Caco-2 (cell line): ENCODE measurements around the gene PLSCR5. TPM values are rescaled to one million over a fixed set of nuclear protein-coding genes. Genes with fewer than 3 reads are reported as not detected.

ENCODE experiments used
- BruUV-seq: library from RNA; stranded (reverse); fragments of 400-500 nt; replicated peaks from 2 replicates; lab custom pipeline; 2021; lab: Mats Ljungman, UMichigan
- CTCF ChIA-PET: fragments of 300-600 bp; sonication (Branson Sonifier 250); formaldehyde crosslinking; loops from one replicate; lab custom pipeline; 2022; ENCODE audit warnings: antibody characterized with exemption; lab: Charles Lee
- POLR2A ChIA-PET: fragments of 300-600 bp; sonication (Branson Sonifier 250); formaldehyde crosslinking; loops from one replicate; lab custom pipeline; 2022; ENCODE audit warnings: antibody characterized with exemption; lab: Charles Lee
- DNase-seq, 2 experiments: peaks; one replicate each; pipeline versions ENCODE4 v3.0.0 to v3.0.0-alpha.2; 2020 to 2022
- H3K27me3 ChIP-seq: replicated peaks from 2 replicates; pipeline ENCODE4 v1.6.0; 2011; ENCODE audit warnings: low read length; ENCODE audit not compliant: control insufficient read depth, insufficient read depth
- H3K36me3 ChIP-seq: 2 replicates; pipeline ENCODE4 v1.5.1; 2011; ENCODE audit warnings: low read length; ENCODE audit not compliant: control insufficient read depth, insufficient read depth
- H3K4me1 ChIP-seq: fragments of 250-450 bp; sonication (Bioruptor Pico); 2 replicates; pipeline ENCODE4 v1.5.1; 2020; ENCODE audit warnings: mild to moderate bottlenecking
- H3K4me3 ChIP-seq: 2 replicates; pipeline ENCODE4 v1.5.1; 2011; ENCODE audit warnings: low read depth, mild to moderate bottlenecking, control low read depth, low read length
- H3K9me3 ChIP-seq: fragments of 250-450 bp; sonication (Bioruptor Pico); 2 replicates; pipeline ENCODE4 v1.5.1; 2020; ENCODE audit warnings: mild to moderate bottlenecking, moderate library complexity
- H3K27ac Mint-ChIP-seq: one replicate; pipeline ENCODE4 v1.8.0; 2022; ENCODE audit warnings: mixed read lengths; ENCODE audit not compliant: unreplicated experiment
- H3K27me3 Mint-ChIP-seq: one replicate; pipeline ENCODE4 v1.8.0; 2022; ENCODE audit warnings: mixed read lengths; ENCODE audit not compliant: insufficient read depth, unreplicated experiment
- H3K36me3 Mint-ChIP-seq: one replicate; pipeline ENCODE4 v1.8.0; 2022; ENCODE audit warnings: mild to moderate bottlenecking, mixed read lengths; ENCODE audit not compliant: insufficient read depth, unreplicated experiment
- H3K4me1 Mint-ChIP-seq: one replicate; pipeline ENCODE4 v1.8.0; 2022; ENCODE audit warnings: low read depth, mixed read lengths; ENCODE audit not compliant: unreplicated experiment
- H3K4me3 Mint-ChIP-seq: one replicate; pipeline ENCODE4 v1.8.0; 2022; ENCODE audit warnings: mild to moderate bottlenecking, moderate library complexity, mixed read lengths; ENCODE audit not compliant: unreplicated experiment
- H3K9me3 Mint-ChIP-seq: one replicate; pipeline ENCODE4 v1.8.0; 2022; ENCODE audit warnings: mixed read lengths; ENCODE audit not compliant: unreplicated experiment
- intact Hi-C: fragments of 100-400 bp; cut with micrococcal nuclease; formaldehyde crosslinking; loops from one replicate; pipeline ENCODE4 v1.10.0; 2022; ENCODE audit not compliant: unreplicated experiment
- total RNA-seq: library from RNA; stranded (reverse); gene quantifications from 2 replicates; pipeline ENCODE4 v1.2.3, GENCODE V29; 2022
- TF ChIP-seq, protein P1 (sequence below), 2 experiments: fragments of 200-600 bp in 1 of 2; IDR thresholded peaks; 1 replicate in 1 of 2; 2 replicates in 1 of 2; pipeline versions ENCODE4 v1.5.1 to v1.8.0; 2011 to 2022; ENCODE audit warnings: antibody characterized with exemption in 1 of 2, control low read depth in 1 of 2, inconsistent platforms in 1 of 2, low read depth in 1 of 2, low read length in 1 of 2, mild to moderate bottlenecking in 1 of 2, moderate library complexity in 1 of 2; ENCODE audit not compliant: insufficient read depth in 1 of 2, severe bottlenecking in 1 of 2, unreplicated experiment in 1 of 2

PLSCR5 gene
- total RNA-seq, 1 experiment from 2014 or later: not detected

DNA sequence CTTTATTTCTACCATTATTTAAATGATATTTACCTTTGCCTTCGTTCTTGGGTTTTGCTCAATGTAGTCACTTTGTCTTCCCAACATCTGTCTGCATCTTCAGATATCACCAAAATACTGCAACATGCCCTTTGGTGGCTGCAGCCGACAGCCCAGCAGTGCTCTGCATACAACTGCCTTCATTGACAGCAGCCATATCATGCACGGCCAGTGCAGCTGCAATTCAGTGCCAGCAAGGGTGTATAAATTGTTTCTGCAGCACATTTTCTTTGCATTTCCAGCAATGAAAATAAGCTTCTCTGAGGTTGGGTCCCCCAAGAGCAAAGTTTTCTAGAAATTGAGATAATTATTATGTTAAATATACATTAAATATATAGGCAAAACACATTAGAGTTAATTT lies 6.0 kb upstream of the PLSCR5 start:
- no TSS peak for BruUV-seq
- H3K4me3 ChIP-seq: no peak overlapping the region
- no peaks in the 10 kb centered on the region for H3K9me3 ChIP-seq
- CTCF ChIA-PET: no interaction called here
- no peak overlapping the region for H3K27ac Mint-ChIP-seq
- no peaks in the 10 kb centered on the region for H3K9me3 Mint-ChIP-seq
- no peak for DNase-seq
- no peak overlapping the region for H3K4me3 Mint-ChIP-seq
- TF ChIP-seq, protein P1, sequence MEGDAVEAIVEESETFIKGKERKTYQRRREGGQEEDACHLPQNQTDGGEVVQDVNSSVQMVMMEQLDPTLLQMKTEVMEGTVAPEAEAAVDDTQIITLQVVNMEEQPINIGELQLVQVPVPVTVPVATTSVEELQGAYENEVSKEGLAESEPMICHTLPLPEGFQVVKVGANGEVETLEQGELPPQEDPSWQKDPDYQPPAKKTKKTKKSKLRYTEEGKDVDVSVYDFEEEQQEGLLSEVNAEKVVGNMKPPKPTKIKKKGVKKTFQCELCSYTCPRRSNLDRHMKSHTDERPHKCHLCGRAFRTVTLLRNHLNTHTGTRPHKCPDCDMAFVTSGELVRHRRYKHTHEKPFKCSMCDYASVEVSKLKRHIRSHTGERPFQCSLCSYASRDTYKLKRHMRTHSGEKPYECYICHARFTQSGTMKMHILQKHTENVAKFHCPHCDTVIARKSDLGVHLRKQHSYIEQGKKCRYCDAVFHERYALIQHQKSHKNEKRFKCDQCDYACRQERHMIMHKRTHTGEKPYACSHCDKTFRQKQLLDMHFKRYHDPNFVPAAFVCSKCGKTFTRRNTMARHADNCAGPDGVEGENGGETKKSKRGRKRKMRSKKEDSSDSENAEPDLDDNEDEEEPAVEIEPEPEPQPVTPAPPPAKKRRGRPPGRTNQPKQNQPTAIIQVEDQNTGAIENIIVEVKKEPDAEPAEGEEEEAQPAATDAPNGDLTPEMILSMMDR (IDR thresholded peaks at IDR 0.05; ENCODE audit: insufficient read depth in 1 of 2, low read depth in 1 of 2, low read length in 1 of 2, severe bottlenecking in 1 of 2, unreplicated experiment in 1 of 2): no peak
- H3K4me1 ChIP-seq: no peaks in the 10 kb centered on the region
- POLR2A ChIA-PET: no interaction called here
- no peaks in the 10 kb centered on the region for H3K4me1 Mint-ChIP-seq
- no peaks in the 10 kb centered on the region for H3K27me3 ChIP-seq
- intact Hi-C loops: no loop called here
- no peaks in the 10 kb centered on the region for H3K36me3 ChIP-seq
- peaks cover 5% of the 10 kb centered on the region for H3K27me3 Mint-ChIP-seq
- no peaks in the 10 kb centered on the region for H3K36me3 Mint-ChIP-seq

DNA sequence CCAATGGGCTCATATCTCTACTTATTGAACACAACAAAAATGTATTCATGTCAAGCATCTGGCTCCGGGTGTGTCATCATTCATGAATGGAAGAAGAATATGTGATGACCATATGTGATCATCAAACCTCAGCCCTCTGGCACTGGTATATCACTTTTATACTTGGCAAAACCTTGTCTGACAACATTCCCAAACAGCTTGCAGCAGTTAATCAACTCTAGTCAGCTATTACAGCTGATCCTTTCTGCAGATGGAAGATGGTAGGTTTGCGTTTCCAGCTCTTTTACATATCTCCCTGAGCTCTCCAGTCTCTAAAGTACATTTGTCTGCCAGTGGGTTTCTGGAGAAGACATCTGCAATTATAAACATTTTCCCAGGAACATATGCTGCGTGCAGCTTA lies 6.6 kb downstream of the PLSCR5 start:
- Histone ChIP-seq H3K4me3 (no peak overlapping the region), H3K27me3 (no peaks in the 10 kb centered on the region), H3K4me1 (no peaks in the 10 kb centered on the region), H3K36me3 (no peaks in the 10 kb centered on the region), H3K9me3 (no peaks in the 10 kb centered on the region)
- intact Hi-C loops: no loop called here
- ChIA-PET POLR2A (no interaction called here), CTCF (no interaction called here)
- Mint-ChIP-seq H3K9me3 (no peaks in the 10 kb centered on the region), H3K4me1 (no peaks in the 10 kb centered on the region), H3K36me3 (no peaks in the 10 kb centered on the region), H3K27me3 (no peaks in the 10 kb centered on the region), H3K27ac (no peak overlapping the region), H3K4me3 (no peak overlapping the region)
- TF ChIP-seq, protein P1 (IDR thresholded peaks at IDR 0.05; ENCODE audit: insufficient read depth in 1 of 2, low read depth in 1 of 2, low read length in 1 of 2, severe bottlenecking in 1 of 2, unreplicated experiment in 1 of 2): no peak
- BruUV-seq: no TSS peak
- no peak for DNase-seq

- no peaks in the 10 kb centered on the region for H3K9me3 Mint-ChIP-seq
- no TSS peak for BruUV-seq
Measured at GRCh38 chr3:146594843-146595482, 10.2 kb downstream of the PLSCR5 start.

More at GRCh38 chr3:146594843-146595482, 10.2 kb downstream of the PLSCR5 start:
- Histone ChIP-seq H3K4me1 (no peaks in the 10 kb centered on the region), H3K9me3 (no peaks in the 10 kb centered on the region), H3K36me3 (no peaks in the 10 kb centered on the region), H3K4me3 (no peak overlapping the region), H3K27me3 (no peaks in the 10 kb centered on the region)
- ChIA-PET POLR2A (no interaction called here), CTCF (interaction anchor here (1.0 kb wide), 1 partner anchor 43 kb away, joined by 3 read pairs; no protein-coding TSS in a partner anchor)
- no peak overlapping the region for H3K27ac Mint-ChIP-seq
- no peak for DNase-seq
- intact Hi-C loops: no loop called here
- no peaks in the 10 kb centered on the region for H3K4me1 Mint-ChIP-seq
- no peak overlapping the region for H3K4me3 Mint-ChIP-seq
- no peaks in the 10 kb centered on the region for H3K36me3 Mint-ChIP-seq
- TF ChIP-seq, protein P1 (IDR thresholded peaks at IDR 0.05; ENCODE audit: insufficient read depth in 1 of 2, low read depth in 1 of 2, low read length in 1 of 2, severe bottlenecking in 1 of 2, unreplicated experiment in 1 of 2): peak; percentile 31 to 37
- no peaks in the 10 kb centered on the region for H3K27me3 Mint-ChIP-seq
